Smooth muscle cell (in vitro differentiated cells): Measurements from ENCODE around the gene RPTOR. TPM values are rescaled to one million over a fixed set of nuclear protein-coding genes. Genes with fewer than 3 reads are reported as not detected.

Experiments used
- DNase-seq: peaks from one replicate; lab custom pipeline; 2025; ENCODE audit not compliant: unreplicated experiment; lab: John Stamatoyannopoulos, UW
- H2AFZ ChIP-seq: fragments of 200-600 bp; sonication (generic); 2 replicates; pipeline ENCODE4 v1.6.0; 2016; ENCODE audit warnings: antibody characterized with exemption, low read depth, mild to moderate bottlenecking
- H3F3A ChIP-seq: fragments of 200-600 bp; sonication (generic); 2 replicates; pipeline ENCODE4 v1.6.0; 2017; ENCODE audit warnings: antibody characterized with exemption, low read depth
- H3K27ac ChIP-seq: fragments of 200-600 bp; sonication (generic); 2 replicates; pipeline ENCODE4 v1.5.1; 2016; ENCODE audit warnings: low read depth, mild to moderate bottlenecking
- H3K27me3 ChIP-seq: fragments of 200-600 bp; sonication (generic); 2 replicates; pipeline ENCODE4 v1.6.1; 2016; ENCODE audit warnings: low read depth, mild to moderate bottlenecking
- H3K36me3 ChIP-seq: fragments of 200-600 bp; sonication (generic); 2 replicates; pipeline ENCODE4 v1.5.1; 2016; ENCODE audit warnings: low read depth
- H3K4me1 ChIP-seq: fragments of 200-600 bp; sonication (generic); 2 replicates; pipeline ENCODE4 v1.5.1; 2016; ENCODE audit warnings: low read depth
- H3K4me2 ChIP-seq: fragments of 200-600 bp; sonication (generic); 2 replicates; pipeline ENCODE4 v1.6.0; 2016; ENCODE audit warnings: mild to moderate bottlenecking
- H3K4me3 ChIP-seq: fragments of 200-600 bp; sonication (generic); 2 replicates; pipeline ENCODE4 v1.5.1; 2016; ENCODE audit warnings: mild to moderate bottlenecking
- H3K79me2 ChIP-seq: fragments of 200-600 bp; sonication (generic); 2 replicates; pipeline ENCODE4 v1.6.0; 2016; ENCODE audit warnings: low read depth, mild to moderate bottlenecking
- H3K9ac ChIP-seq: fragments of 200-600 bp; sonication (generic); 2 replicates; pipeline ENCODE4 v1.6.0; 2016; ENCODE audit warnings: low read depth
- H3K9me3 ChIP-seq: fragments of 200-600 bp; sonication (generic); replicated peaks from 2 replicates; pipeline ENCODE4 v1.5.1; 2016; ENCODE audit warnings: low read depth
- H4K20me1 ChIP-seq: fragments of 200-600 bp; sonication (generic); 2 replicates; pipeline ENCODE4 v1.6.0; 2016; ENCODE audit warnings: low read depth
- CTCF ChIP-seq: fragments of 200-600 bp; sonication (generic); IDR thresholded peaks from 2 replicates; pipeline ENCODE4 v1.5.1; 2017; ENCODE audit warnings: borderline replicate concordance, mild to moderate bottlenecking, antibody characterized with exemption; ENCODE audit not compliant: insufficient read depth, poor library complexity, severe bottlenecking
- WGBS: methylation state at CpG from one replicate; pipeline ENCODE4 v1.1.7; 2016; ENCODE audit warnings: low lambda C conversion rate; 5-methylcytosine and 5-hydroxymethylcytosine counted together
- polyA plus RNA-seq: library from polyadenylated mRNA; unstranded; fragments of >200 nt; fragmentation: Nextera tagmentation; extraction: Ambion mirVana; gene quantifications from 2 replicates; pipeline ENCODE4 v1.2.1, GENCODE V29; 2016
- total RNA-seq: library from RNA; depleted of rRNA; stranded (reverse); fragments of >200 nt; gene quantifications from 2 replicates; pipeline ENCODE4 v1.2.3, GENCODE V29; 2014

Gene RPTOR
- total and polyA plus RNA-seq, 2 experiments from 2014 or later = 10.6 to 12.2 TPM

DNA sequence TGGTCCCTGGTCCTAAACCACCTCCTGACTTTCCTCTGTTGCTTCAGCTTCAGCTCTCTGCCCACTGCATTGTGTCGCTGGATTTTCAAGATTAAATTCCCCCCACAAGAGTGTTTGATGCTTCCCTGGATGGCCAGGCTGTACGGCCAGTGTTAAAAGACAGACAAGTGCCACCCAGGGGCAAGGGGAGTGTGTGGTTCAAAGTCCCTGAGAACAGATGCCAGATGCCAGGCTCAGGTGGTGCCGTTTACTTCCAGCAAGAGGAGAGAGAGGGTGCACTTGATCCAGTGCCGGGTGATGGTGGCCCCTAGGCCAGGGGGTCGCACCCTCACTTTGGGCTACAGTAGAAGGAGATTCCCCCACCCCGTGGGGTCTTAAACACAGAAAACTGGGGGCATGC is 109.2 kb downstream of the RPTOR start:
- 96% methylated on average over 6 of the region's 6 CpGs for WGBS
- no peaks in the 10 kb centered on the region for H3K27me3 ChIP-seq
- TF ChIP-seq CTCF = no peak
- H4K20me1 ChIP-seq = peaks cover 58% of the 10 kb centered on the region
- peaks cover 12% of the 10 kb centered on the region for H3K4me1 ChIP-seq
- no peak overlapping the region for H3K9ac ChIP-seq
- no peak overlapping the region for H2AFZ ChIP-seq
- DNase-seq = no peak
- no peak overlapping the region for H3K27ac ChIP-seq
- H3K4me2 ChIP-seq = no peak overlapping the region
- H3K4me3 ChIP-seq = no peak overlapping the region
- H3K36me3 ChIP-seq = no peaks in the 10 kb centered on the region
- H3F3A ChIP-seq = peaks cover 14% of the 10 kb centered on the region
- H3K9me3 ChIP-seq = no peaks in the 10 kb centered on the region
- H3K79me2 ChIP-seq = peaks cover 52% of the 10 kb centered on the region

- no peak overlapping the region for H2AFZ ChIP-seq
- TF ChIP-seq CTCF = no peak
- no peak for DNase-seq
- WGBS = 96% methylated on average over 7 of the region's 7 CpGs
- H4K20me1 ChIP-seq = peaks cover 55% of the 10 kb centered on the region
- H3K27me3 ChIP-seq = no peaks in the 10 kb centered on the region
- H3F3A ChIP-seq = peaks cover 6% of the 10 kb centered on the region
- peaks cover 4% of the 10 kb centered on the region for H3K4me1 ChIP-seq
- H3K9ac ChIP-seq = no peak overlapping the region
- H3K27ac ChIP-seq = no peak overlapping the region
- peaks cover 62% of the 10 kb centered on the region for H3K79me2 ChIP-seq
- no peak overlapping the region for H3K4me2 ChIP-seq
- H3K36me3 ChIP-seq = no peaks in the 10 kb centered on the region
- H3K9me3 ChIP-seq = no peaks in the 10 kb centered on the region
- no peak overlapping the region for H3K4me3 ChIP-seq
Observed at GRCh38 chr17:80655608-80656007, 111.0 kb downstream of the RPTOR start.

GRCh38 chr17:80656590-80656989 is 112.0 kb downstream of the RPTOR start:
- Histone ChIP-seq H3K36me3 (no peaks in the 10 kb centered on the region), H3K79me2 (peaks cover 65% of the 10 kb centered on the region), H3K4me1 (no peaks in the 10 kb centered on the region), H3K27me3 (no peaks in the 10 kb centered on the region), H4K20me1 (peaks cover 57% of the 10 kb centered on the region), H3K4me3 (no peak overlapping the region), H3K27ac (no peak overlapping the region), H3F3A (no peaks in the 10 kb centered on the region), H3K4me2 (no peak overlapping the region), H3K9ac (no peak overlapping the region), H3K9me3 (no peaks in the 10 kb centered on the region), H2AFZ (no peak overlapping the region)
- DNase-seq = no peak
- WGBS = 81% methylated on average over 8 of the region's 8 CpGs
- no peak for TF ChIP-seq CTCF

DNA sequence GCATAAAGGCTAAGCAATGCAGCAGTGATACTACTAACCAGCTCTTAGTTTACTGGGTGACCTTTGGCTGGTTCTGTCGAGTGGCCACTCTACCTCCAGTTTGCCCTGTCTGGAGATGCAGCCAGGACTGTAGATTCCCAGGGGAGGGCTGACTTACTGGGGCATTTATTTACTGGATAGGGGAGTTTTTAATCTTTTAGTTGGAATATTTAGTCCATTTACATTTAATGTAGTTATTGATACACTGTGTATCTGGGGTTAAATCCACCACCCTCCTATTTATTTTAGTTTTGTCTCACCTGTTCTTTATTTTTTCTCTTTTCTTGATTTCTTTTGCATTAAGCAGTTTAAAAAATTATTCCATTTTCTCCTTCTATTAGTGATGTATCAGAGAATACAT is 112.9 kb downstream of the RPTOR start:
- no peak overlapping the region for H2AFZ ChIP-seq
- H3K4me3 ChIP-seq = no peak overlapping the region
- peaks cover 68% of the 10 kb centered on the region for H3K79me2 ChIP-seq
- 100% methylated on average over 1 of the region's 1 CpG for WGBS
- no peaks in the 10 kb centered on the region for H3K27me3 ChIP-seq
- TF ChIP-seq CTCF = no peak
- DNase-seq = no peak
- H3K9ac ChIP-seq = no peak overlapping the region
- no peak overlapping the region for H3K27ac ChIP-seq
- no peaks in the 10 kb centered on the region for H3K36me3 ChIP-seq
- no peaks in the 10 kb centered on the region for H3F3A ChIP-seq
- H3K9me3 ChIP-seq = no peaks in the 10 kb centered on the region
- H3K4me2 ChIP-seq = no peak overlapping the region
- H3K4me1 ChIP-seq = no peaks in the 10 kb centered on the region
- peaks cover 59% of the 10 kb centered on the region for H4K20me1 ChIP-seq
